Stimulated activated CD8-positive, alpha-beta memory T cell treated with anti-CD3 and anti-CD28 coated beads, Interleukin-15, amount 100 ng/mL, for 4 hours (primary cell): ENCODE measurements around the gene TRIM71.
"Not testable (repeated sequence)": the region's sequence is repeated elsewhere in the genome, so short reads cannot be mapped to it uniquely, and the experiment has no call there.

Experiments used
- DNase-seq, 2 donors: peaks; one replicate each; pipeline ENCODE4 v3.0.0-alpha.2; 2020; ENCODE audit warnings: low read depth in 2 of 2

Gene TRIM71

DNA sequence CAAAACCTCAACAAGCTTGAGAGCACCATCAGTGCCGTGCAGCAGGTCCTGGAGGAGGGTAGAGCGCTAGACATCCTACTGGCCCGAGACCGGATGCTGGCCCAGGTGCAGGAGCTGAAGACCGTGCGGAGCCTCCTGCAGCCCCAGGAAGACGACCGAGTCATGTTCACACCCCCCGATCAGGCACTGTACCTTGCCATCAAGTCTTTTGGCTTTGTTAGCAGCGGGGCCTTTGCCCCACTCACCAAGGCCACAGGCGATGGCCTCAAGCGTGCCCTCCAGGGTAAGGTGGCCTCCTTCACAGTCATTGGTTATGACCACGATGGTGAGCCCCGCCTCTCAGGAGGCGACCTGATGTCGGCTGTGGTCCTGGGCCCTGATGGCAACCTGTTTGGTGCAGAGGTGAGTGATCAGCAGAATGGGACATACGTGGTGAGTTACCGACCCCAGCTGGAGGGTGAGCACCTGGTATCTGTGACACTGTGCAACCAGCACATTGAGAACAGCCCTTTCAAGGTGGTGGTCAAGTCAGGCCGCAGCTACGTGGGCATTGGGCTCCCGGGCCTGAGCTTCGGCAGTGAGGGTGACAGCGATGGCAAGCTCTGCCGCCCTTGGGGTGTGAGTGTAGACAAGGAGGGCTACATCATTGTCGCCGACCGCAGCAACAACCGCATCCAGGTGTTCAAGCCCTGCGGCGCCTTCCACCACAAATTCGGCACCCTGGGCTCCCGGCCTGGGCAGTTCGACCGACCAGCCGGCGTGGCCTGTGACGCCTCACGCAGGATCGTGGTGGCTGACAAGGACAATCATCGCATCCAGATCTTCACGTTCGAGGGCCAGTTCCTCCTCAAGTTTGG is 72.9 kb downstream of the TRIM71 start:
- DNase-seq = no peak

- no peak for DNase-seq
Measured at GRCh38 chr3:32891365-32891764, 73.6 kb downstream of the TRIM71 start.

DNA sequence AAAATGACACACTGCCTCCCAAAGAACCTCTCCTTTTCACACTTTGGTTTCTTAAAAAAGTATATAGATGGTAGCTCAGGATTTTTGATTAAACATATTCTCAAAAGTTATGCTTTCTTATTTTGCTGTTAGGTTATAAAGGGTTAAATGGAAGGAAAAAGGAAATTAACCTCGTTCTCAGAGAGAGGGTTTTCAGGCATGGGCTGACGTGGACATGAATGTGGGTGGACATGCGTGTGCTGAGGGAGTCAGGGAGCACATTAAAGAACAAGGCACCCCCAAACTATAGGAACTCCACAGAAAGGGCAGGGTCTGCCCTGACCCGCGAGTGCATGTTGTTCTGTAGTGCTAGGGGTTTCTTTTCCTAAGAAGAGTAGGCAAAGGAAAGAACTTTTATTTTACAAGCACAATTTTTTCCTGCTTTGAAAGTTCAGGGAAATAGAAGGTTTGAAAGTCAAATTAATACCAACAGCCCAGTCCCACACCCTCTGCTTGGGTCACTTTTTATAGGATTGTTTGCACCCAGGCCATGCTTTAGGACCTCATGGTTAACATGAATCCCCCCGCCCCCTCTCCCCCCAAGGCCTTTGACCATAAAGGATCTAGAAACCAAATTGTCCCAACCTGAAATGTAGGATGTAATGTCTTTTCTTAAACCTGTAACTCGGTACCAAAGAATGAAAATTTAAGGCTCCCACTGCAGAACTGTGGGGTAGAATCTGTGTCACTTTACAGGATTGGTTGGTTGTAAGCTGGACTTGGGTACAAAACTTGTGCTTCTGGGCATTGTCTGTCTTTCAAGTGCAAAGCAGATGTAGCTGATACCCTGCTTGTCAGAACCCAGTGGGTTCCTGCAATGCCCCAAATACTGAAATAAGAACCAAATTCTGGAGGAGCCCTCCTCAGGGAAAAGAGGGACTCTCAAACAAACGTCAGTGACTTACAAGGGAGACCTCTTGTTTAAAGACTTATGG is 75.1 kb downstream of the TRIM71 start:
- DNase-seq = no peak

DNA sequence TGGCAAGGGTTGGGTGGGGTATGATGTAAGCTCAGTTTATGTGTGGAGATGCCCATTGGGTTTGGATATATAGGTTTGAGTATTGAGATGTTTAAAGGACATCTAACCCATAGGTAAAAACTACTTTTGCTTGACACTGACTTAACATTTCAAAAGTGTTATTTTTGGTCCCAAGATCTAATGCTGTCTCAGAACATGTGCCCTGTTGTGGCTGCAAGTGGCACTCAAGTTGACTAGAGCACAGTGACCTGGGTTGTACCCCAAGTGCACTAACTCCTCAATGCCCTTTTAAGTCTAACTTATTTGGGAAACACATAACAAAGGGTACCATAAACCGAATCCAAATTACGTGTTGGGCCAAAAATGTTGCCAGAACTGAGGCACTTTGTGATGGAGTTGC is 77.2 kb downstream of the TRIM71 start:
- no peak for DNase-seq

- no peak for DNase-seq
Measured at GRCh38 chr3:32895701-32896100, 77.9 kb downstream of the TRIM71 start.

DNA sequence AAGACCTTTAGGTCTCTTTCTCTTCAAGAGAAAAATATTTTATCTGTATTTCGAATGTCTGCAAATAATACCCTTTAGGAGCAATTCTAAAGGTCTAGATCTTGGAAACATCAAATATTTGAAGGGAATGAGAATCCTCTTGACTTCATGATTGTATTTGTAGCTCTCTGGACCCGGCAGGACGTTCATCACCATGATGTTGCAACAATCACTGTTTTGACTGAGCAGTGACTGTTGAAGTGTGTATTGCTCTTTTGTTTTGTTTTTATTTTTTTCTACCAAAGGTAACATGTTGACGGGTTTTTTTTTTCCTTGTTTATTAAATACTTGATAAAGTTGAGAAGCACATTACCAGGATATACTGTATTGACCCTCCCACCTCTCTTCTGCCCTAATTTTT is 78.3 kb downstream of the TRIM71 start:
- DNase-seq = no peak

DNA sequence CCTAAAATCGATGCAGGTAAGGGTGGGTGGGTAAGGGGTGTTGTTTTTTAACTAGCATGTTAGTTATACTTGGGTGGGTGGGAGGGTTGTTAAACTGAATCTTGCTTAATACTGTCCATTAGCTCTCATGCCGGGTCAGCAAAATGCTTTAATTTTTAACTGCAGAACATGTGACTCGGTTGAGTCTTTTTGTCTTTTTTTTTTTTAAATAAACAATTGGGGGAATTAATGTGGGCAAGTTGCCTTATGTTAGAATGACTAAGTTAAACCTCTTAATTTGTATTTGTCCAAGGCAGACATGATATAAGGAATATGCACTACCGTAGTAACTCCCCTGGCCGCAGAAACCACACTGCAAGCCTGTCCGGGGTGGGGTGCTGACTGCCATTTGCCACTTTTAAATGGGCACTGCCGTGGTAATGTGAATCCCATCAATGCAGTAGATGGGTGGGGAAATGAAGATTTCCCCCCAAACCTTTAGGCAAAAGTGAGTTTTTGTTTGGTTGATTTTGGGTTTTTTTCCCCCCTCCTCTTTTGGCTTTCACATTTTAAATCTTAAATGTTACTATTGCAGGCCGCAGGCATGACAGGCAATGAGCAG is 79.3 kb downstream of the TRIM71 start:
- DNase-seq = no peak

DNA sequence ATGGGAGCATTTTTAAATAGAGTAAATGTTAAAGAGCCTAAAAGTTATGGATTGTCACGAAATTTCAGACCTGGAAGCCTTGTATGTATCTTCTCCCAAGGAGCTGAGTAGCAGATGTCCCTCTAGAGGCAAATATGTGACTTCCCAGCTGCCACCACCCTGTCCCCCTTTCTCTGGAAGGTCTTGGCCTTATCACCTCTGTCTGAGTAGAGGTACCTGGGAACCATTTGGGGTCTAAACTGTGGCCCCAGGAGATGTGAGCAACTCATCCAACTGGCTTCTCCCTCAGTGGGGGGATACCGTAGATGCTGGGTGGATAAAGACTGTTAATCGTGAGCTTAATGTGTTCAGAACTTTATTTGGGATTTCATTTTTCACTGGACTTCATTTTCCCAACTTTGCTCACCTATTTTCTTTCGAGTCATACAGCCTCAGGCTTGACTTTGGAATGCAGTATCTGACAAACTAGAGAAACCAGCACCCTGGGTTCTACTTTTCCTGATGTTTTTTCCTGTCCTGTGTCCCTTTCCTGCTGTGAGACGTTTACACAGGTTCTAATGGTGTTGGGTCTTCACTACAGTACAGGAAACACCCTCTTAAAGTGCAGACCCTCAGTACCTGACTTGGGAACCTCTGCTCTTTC is 80.3 kb downstream of the TRIM71 start:
- no peak for DNase-seq

GRCh38 chr3:32899265-32899664 is 81.5 kb downstream of the TRIM71 start:
- no peak for DNase-seq

- DNase-seq = no peak
Measured at GRCh38 chr3:32901005-32901932, 83.5 kb downstream of the TRIM71 start.

DNA sequence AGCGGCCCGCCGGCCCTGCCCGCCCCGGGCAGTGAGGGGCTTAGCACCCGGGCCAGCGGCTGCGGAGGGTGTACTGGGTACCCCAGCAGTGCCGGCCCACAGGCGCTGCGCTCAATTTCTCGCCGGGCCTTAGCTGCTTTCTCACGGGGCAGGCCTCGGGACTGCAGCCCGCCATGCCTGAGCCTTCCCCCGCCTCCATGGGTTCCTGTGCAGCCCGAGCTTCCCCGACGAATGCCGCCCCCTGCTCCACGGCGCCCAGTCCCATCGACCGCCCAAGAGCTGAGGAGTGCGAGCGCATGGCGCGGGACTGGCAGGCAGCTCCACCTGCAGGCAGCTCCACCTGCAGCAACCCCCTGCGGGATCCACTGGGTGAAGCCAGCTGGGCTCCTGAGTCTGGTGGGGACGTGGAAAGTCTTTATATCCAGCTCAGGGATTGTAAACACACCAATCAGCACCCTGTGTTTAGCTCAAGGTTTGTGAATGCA is 85.1 kb downstream of the TRIM71 start:
- peak in 1 of 2 donors; percentile 1 for DNase-seq

GRCh38 chr3:32903953-32904352 is 86.2 kb downstream of the TRIM71 start:
- no peak for DNase-seq

GRCh38 chr3:32909999-32910398 is 92.2 kb downstream of the TRIM71 start:
- no peak for DNase-seq

DNA sequence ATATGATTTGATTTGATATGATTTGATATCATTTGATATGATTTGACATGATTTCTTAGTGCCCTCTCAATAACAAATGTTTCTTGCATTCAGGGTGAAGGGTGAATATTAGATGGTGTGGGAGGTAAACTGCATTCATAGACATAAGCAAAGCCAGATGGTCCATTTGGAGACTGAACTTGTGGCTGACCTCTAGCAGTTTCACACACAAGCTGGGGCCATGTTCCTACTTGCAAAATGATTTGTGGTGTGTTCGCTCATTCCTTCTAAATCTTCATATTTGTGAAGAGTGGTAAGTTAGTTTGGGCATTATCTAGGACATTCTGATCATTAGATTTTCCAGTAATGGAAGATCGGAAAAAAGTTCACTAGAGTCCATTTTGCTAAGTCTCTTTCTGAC is 93.2 kb downstream of the TRIM71 start:
- no peak for DNase-seq

GRCh38 chr3:32912046-32912445 is 94.2 kb downstream of the TRIM71 start:
- DNase-seq = no peak

GRCh38 chr3:32913790-32914446 is 96.1 kb downstream of the TRIM71 start:
- DNase-seq = no peak

- DNase-seq = no peak
Measured at GRCh38 chr3:32919920-32920319, 102.1 kb downstream of the TRIM71 start.

GRCh38 chr3:32922078-32922477 is 104.3 kb downstream of the TRIM71 start:
- DNase-seq = no peak

DNA sequence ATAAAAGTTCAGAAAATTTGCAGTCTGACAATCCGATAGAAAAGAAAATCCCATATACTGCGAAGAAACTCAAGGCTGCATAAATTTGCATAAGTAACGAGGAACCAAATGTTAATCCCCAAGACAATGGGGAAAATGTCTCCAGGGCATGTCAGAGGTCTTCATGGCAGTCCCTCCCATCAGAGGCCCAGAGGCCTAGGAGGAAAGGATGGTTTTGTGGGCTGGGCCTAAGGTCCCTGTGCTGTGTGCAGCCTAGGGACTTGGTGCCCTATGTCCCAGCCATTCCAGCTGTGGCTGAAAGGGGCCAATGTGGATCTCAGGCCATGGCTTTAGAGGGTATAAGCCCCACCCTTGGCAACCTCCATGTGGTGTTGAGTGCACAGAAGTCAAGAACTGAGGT is 112.4 kb downstream of the TRIM71 start:
- no peak for DNase-seq

DNA sequence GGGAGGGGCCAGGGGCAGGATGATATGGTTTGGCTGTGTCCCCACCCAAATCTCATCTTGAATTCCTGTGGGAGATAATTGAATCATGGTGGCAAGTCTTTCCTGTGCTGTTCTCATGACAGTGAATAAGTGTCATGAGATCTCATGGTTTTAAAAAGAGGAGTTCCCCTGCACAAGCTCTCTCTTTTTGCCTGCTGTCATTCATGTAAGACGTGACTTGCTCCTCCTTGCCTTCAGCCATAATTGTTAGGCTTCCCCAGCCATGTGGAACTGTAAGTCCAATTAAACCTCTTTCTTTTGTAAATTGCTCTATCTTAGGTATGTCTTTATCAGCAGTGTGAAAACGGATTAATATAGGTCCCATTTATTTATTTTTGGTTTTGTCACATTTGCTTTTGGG is 113.5 kb downstream of the TRIM71 start:
- DNase-seq = not testable (repeated sequence)
